OCI-M2 (cell line): ENCODE measurements around the gene PGBD1.

Experiments
- DNase-seq: peaks from one replicate; lab custom pipeline; 2025; ENCODE audit not compliant: unreplicated experiment; lab: John Stamatoyannopoulos, UW

PGBD1 gene, protein sequence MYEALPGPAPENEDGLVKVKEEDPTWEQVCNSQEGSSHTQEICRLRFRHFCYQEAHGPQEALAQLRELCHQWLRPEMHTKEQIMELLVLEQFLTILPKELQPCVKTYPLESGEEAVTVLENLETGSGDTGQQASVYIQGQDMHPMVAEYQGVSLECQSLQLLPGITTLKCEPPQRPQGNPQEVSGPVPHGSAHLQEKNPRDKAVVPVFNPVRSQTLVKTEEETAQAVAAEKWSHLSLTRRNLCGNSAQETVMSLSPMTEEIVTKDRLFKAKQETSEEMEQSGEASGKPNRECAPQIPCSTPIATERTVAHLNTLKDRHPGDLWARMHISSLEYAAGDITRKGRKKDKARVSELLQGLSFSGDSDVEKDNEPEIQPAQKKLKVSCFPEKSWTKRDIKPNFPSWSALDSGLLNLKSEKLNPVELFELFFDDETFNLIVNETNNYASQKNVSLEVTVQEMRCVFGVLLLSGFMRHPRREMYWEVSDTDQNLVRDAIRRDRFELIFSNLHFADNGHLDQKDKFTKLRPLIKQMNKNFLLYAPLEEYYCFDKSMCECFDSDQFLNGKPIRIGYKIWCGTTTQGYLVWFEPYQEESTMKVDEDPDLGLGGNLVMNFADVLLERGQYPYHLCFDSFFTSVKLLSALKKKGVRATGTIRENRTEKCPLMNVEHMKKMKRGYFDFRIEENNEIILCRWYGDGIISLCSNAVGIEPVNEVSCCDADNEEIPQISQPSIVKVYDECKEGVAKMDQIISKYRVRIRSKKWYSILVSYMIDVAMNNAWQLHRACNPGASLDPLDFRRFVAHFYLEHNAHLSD

DNA sequence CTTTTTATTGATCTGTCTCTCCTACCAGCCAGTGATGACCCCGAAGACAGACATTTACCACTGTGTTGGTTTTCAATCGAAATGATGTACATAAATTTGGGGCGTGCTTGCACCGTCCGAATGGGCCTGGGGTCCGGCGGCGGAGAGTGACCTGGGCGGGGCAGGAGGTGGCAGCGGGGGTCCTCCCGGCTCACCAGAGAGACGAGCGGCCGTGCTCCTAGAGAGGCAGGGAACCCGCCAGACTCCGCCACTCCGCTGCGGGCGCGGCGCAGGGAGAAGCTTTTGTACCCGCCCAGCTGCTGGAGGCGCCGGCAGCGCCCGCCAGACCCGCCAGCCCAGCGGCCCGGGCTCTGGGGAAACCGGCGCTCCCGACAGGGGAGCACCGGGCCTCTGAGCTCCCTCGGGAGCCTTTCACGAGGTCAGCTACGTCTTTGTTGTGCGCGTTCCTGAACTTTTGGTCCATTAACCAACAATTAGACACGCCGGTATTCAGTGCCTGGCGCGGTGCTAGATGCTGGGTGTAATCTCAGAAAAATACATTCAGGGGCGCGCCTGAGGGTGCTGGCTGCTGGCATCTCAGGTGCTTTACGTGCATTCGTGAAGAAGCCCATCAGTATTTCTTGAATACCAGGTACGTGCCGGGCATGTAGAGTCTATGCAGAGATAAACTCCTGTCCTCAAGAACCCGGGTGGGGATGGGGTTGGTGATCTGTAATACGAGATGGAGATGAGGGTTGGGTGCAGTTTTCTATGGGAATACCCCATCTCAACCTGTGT lies at the start of gene PGBD1:
Gene PGBD1, plus strand, starts transcription at position 285 of the 777 bp plus-strand sequence. CDS start 2,242 bp downstream, outside the sequence.
- peak; percentile 69 for DNase-seq

DNA sequence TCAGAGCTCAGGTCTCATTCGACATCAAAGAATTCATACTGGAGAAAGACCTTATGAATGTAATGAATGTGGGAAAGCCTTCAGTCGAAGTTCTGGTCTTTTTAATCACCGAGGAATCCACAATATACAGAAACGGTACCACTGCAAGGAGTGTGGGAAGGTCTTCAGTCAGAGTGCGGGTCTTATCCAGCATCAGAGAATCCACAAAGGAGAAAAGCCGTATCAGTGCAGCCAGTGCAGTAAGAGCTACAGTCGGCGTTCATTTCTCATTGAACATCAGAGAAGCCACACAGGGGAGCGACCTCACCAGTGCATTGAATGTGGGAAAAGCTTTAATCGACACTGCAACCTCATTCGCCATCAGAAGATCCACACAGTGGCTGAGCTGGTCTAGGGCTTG lies 48.6 kb upstream of the PGBD1 start:
- DNase-seq, result no peak

DNA sequence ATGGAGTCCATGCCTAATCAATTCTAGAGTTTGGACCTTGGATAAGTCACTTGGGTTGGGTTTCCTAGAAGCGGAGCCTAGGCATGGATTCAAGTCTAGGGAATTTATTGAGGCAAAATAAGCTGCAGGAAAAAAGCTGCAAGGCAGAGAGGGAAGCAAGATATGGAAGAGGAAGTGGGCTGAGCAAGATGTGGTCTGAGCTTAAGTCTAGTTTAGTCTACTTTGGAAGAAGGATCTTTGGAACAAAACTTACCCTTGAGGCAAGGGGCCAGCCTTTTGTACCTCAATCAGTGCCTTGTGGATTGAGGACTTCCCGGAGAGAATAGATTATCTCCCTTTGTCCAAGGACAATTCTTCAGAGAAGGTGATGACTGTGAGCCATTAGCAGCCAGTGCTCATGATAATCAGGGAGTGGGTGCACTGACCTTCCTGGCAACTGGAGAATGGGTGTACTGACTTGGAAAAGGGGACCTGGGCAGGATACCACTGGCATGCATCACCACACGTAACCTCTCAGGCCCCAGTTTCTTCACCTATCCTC lies 45.4 kb upstream of the PGBD1 start:
- no peak for DNase-seq

DNA sequence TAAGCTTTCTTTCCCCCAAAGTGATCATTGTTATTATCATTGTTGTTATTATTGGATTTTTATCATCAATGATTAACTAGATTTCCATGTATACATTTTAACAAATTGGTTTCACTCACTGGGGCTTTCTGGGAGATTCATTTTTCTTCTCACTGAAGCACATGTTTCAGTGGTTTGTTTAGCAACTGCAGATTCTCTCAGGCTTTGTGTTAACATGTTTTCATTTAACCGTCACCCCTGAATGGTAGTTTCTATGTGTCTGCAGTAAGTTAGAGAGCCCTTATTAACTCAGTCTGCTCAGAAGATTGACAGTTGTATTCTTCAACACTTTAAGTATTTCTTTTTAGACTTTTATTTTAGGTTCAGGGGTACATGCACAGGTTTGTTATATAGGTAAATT lies 41.7 kb upstream of the PGBD1 start:
- DNase-seq, result no peak

DNA sequence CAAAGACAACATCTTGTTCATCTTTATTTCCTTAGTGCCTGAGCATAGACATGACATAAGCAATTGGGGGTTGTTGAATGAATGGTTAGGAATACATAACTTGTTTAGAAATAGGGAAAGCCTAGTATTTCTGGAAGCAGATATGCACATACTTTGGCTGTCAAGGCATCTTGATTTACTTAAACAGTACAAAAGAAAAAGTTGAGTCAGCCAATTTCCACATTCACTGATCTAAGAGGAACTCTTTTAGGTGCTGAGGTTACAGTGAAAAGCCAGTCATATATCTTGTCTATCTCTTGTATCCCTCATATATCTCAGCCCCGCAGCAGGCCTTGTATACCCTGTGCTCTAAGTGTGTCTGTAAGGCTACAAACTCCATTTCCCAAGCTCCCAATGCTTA lies 40.9 kb upstream of the PGBD1 start:
- DNase-seq, result no peak

DNA sequence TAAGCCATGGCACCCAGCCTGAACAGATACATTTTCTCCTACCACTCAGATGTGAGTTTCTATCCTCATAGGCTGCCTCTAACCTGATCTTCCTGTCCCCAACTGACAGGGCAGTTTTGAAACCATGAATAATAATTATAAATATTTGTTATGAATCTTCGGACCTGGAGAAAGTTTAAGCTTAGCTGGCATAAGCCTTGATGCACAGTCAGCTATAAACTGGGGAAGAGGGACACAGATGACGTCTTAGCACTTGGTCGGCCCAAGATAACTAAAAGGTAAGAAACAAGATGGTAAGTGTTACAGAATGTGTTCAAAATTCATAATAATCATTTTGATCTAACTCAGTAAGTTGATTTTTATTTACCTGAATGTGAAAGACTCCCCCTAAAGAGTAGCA lies 37.4 kb upstream of the PGBD1 start:
- no peak for DNase-seq

DNA sequence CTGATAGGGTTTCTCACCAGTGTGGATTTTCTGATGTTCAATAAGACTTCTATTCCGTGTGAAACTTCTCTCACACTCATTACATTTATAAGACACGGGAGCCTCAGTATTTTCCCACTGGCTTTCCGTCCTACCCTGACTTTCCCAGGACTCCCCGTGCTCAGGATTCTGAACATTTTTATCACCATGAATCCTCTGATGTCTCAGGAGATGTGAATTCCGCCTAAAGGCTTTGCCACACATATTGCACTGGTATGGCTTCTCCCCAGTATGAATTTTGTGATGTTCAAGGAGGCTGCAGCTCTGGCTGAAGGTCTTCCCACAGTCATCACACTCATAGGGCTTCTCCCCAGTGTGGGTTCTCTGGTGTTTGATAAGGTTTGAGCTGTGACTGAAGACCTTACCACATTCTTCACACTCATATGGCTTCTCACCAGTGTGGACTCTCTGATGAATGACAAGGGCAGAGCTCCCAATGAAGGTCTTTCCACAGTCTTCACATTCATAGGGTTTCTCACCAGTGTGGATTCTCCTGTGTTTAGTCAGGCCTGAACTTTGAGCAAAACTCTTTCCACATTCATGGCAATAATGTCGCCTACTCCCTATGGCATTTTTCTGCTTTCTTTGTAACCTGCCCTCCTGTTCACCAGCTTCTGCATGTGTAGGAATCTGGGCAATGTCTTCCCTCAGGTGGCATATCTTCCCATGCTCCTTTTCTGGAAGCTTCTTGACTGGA lies 36.0 kb upstream of the PGBD1 start:
- DNase-seq, result no peak

DNA sequence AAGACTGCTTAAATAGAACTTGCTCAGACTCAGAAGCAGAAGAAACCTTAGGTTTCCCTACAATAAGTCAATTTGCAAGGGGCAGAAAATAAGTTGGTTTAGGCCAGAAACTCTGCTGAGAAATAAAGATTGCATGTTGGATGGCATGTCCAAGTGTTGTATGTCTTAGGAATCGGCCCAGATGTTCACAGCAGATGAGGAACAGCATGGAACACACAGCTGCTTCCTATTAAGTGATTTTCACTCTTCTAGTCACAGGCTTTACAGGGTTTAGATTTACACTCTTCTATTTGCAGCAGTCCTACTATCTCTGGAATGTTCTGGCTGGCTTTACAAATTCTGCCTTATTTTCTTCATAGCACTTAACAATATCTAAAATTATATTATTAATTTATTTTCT lies 32.5 kb upstream of the PGBD1 start:
- no peak for DNase-seq

DNA sequence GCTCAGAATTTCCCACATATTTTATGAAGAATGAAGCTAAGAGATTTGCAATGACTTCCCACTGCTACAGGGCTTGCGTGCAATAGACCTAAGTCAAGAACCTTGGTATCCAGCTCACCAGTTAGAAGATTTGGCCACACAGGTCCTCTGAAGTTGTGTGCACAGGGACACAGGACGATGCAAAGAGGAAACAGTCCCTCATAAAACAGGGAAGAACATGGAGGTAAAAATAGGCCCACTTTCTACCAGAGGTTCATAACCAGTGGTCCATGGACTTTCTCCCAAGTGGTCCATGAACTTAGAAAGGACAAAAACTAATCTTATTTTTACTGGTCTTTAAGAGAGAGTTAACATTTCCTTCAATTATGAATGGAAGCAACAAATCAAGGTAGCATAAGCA lies 30.6 kb upstream of the PGBD1 start:
- no peak for DNase-seq

DNA sequence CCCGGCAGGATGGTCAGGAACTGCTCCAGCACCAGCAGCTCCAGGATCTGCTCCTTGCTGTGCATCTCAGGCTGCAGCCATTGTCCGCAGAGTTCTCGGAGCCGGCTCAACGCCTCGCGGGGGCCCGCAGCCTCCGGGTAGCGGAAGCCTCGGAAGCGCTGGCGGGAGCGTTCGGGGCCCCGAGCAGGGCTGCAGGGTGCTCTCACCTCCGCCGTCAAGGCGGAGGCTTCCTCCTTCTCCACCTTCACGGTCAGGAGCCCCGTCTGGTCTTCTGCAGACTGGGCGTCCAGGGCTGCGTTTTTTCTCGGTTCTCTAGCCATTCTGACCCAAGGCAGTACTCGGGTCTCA lies 29.7 kb upstream of the PGBD1 start:
- no peak for DNase-seq

DNA sequence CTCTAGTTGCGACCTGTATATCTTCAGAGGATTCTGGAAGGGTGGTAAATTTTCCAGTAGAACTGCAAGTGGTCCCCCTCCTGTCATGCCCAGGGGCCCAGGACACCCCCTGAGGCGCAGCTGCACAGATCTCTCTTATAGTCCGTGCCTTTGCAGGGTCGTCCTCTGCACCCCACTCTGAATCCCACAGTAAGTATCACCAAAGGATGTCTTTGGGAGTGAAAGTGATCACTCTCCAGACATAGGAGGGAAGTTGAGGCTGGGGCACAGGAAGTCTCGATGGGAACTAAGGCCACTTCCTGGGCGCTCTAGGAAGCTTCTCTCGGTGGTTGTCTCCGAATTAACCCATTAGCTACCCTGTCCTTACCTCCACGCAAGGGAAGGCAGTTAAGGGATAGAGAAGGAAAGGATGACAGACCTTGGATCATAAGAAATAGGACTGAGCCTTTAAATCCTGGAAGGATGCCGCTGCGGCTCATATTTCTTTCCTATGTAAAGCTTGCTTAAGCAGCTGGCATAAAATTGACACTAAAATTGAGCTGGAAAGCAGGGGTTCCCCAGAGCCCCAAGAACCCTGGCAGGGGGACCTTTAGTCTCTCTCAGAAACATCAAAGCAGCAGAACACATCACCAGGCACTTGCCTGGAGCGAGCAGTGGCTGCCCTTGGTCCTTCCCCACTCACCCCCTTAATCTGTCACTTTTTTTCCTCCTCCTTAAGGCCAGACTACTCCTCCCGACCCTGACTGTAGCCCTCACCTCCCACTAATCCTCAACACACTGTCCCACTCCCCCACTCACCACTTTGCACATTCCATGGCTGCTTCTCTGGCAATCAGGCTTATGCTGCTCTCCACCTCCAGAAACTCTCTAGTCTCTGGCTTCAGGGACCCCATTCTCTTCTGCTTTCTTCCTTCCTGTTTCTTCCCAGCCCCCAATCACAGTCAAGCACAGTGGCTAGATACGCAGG lies 29.1 kb upstream of the PGBD1 start, which contains the start of gene ZKSCAN4:
Gene ZKSCAN4, minus strand, starts transcription at position 261 of the 967 bp plus-strand sequence. CDS start 289 bp downstream, outside the sequence.
- DNase-seq, result peak; percentile 96

DNA sequence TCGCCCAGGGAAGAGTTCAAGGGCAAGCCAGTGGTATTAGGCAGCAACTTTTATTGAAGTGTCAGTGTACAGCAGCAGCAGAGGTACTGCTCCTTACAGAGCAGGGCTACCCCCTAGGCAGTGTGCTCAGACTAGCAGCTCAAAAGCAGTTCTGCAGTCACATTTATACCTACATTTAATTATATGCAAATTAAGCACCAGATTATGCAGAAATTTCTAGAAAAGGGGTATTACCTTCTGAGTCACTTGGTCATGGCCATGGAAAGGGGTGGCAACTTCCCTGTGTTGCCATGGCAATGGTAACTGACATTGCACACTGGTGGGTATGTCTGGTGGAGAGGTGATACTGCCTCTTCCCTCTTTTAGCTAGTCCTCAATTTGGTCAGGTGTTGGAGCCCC lies 27.3 kb upstream of the PGBD1 start:
- no peak for DNase-seq

DNA sequence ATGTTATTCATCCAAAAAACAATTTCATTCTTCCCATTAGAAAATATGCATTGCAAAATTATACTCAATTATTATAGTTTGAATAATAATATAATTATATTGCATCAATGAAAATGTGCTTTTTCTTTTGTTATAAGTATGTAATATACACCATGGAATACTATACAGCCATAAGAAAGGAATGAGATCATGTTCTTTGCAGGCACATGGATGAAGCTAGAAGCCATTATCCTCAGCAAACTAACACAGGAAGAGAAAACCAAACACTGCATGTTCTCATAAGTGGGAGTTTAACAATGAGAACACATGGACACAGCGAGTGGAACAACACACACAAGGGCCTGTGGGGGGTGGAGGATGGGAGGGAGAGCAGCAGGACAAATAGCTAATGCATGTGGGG lies 24.3 kb upstream of the PGBD1 start:
- no peak for DNase-seq

DNA sequence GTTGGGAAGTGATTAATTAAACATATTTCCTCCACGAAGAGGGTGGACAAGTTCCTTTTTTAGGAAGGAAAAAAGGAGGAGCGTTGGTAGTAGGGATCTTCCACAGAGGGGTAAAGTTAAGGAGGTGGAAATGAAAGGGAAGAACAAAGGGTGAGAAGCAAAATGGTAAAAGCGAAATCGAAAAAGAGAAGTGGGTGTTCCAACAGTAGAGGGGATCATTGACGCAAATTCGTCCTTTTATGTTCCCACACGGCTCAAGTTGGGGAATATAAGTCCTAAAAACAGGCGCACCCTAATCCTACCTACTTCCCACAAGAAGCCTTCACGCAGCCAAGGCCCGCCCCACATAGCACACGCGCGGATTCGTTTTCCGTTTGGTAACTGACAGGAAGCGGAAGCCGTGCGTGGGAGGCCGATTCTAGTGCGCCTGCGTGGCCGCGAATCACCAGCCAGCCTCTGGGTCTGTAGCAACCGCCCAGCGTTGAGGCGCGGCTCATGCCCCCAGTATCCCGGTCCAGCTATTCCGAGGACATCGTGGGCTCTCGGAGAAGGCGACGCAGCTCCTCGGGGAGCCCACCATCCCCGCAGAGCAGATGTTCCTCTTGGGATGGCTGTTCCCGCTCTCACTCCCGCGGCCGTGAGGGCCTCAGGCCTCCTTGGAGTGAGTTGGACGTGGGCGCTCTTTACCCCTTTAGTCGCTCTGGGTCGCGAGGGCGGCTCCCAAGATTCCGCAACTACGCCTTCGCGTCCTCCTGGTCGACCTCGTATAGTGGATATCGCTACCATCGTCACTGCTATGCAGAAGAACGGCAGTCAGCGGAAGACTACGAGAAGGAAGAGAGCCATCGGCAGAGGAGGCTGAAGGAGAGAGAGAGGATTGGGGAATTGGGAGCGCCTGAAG lies 22.2 kb upstream of the PGBD1 start, which contains the start of gene NKAPL:
Gene NKAPL, plus strand, starts transcription at position 421 of the 901 bp plus-strand sequence. Its CDS starts 75 bp downstream, at position 496.
- DNase-seq, result no peak

DNA sequence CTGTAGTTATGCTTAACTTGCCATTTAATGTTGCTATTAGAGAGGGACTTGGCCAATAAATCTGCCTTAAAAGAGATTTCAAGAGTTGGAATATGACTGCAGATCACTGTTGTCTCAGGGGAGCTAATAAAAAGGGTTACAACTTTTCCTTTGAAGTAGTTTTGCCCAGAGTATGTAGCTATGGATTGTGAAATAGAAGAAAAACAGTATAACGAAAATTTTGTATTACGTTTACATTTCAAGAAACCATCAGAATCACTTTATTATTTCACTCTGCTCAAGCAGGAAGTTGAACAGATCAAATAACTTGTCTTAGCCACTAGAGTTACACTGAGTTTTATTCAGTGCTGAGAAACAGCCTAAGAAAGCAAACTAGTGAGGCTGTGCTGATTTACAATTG lies 17.4 kb upstream of the PGBD1 start:
- DNase-seq, result no peak

DNA sequence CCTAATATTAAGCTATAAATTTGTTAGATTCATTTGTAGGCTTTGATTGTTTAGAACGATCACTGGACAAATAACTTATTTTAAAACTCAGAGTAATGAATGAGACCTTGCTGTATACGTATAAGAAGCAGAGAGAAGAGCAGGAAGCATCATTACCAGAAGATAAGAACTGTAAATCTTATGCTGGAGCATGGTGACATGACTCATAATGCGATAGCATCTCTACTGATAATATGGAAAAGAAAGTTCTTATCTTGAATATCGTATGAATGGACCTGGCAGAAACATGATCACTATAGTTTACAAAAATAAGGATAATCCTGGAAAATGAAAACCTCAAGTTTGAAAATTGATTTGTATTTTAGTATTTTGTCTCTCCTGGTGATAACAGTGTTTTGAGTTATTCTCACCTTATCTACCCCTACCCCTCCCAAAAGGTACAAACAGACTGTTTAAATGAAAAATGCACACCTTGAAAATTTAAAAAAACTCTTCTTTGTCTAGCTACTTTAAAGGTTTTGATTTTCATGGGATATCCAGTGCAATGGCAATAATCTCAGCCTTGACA lies 16.5 kb upstream of the PGBD1 start:
- no peak for DNase-seq

DNA sequence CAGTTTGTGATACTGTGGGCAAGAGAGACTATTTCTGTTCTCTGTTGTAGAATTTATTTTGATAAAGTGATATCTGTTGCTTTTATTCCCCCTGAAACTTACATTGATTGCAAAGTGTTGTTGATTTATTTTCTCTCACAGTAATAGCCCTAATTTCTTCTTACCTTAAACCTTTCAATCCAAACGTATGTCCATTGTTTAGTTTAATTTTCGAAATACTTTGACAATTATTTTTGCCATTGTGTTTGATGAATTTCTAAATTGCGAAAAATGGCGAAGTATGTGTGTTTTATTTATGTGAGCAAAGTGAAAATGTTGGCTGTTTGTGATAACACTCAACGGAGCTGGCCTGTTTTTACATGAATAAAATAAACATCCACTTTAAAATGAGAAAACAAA lies 14.8 kb upstream of the PGBD1 start:
- DNase-seq, result no peak
